ENCODE measurements around the gene SLC25A21. TPM values are rescaled to one million over a fixed set of nuclear protein-coding genes. Genes with fewer than 3 reads are reported as not detected.

The SLC25A21 gene
- total RNA-seq, 1 experiment from 2014 or later = 7.1 TPM

DNA sequence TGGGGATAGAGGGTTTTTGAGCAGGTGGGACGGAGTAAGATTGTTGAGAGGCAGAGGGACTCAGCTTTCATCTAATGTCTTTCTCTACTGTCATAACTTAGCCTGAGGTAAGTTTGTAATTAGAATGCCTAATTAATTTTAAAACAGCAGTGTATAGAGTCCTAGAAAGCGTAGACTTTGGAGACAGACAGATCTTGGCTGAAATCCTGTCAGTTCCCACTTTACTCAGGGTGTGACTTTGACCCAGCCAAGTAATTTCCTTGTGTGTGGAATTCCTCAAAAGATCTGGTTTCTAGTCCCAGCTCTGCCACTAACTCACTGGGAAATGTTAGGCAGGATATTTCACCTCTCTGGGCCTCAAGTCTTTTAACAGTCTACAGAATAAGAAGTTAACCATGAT lies 74.3 kb downstream of the SLC25A21 start:
- no peak overlapping the region for H3T11ph ChIP-seq (ENCODE audit: low read length)
- H3K14ac ChIP-seq (ENCODE audit: insufficient read depth, low read length) = no peak overlapping the region
- H4K8ac ChIP-seq (replicated peaks; ENCODE audit: insufficient read length, low read depth, low read length) = no peak overlapping the region
- H4K20me1 ChIP-seq (ENCODE audit: control insufficient read depth, insufficient read depth, insufficient read length) = no peaks in the 10 kb centered on the region
- no peaks in the 10 kb centered on the region for H3K9me3 Mint-ChIP-seq
- no peaks in the 10 kb centered on the region for H3K79me1 ChIP-seq (ENCODE audit: insufficient read depth, low read depth, low read length, poor library complexity, severe bottlenecking)
- no peak overlapping the region for H2BK12ac ChIP-seq (ENCODE audit: insufficient read length, low read depth, low read length)
- WGBS (ENCODE audit: extremely low coverage, insufficient read length, low lambda C conversion rate) = no CpG with 5 or more reads among the region's 2 CpGs
- no peak overlapping the region for H2BK15ac ChIP-seq (ENCODE audit: low read depth, low read length)
- H3K56ac ChIP-seq (ENCODE audit: insufficient read length, low read depth, low read length) = no peak overlapping the region
- H2AFZ ChIP-seq (ENCODE audit: low read length) = no peak overlapping the region
- H3K79me2 ChIP-seq (ENCODE audit: insufficient read depth, low read length) = no peaks in the 10 kb centered on the region
- no peak overlapping the region for H3K18ac ChIP-seq (ENCODE audit: insufficient read length, low read depth, low read length)
- no peak overlapping the region for H3K4me3 Mint-ChIP-seq
- H3K9me3 ChIP-seq (ENCODE audit: control insufficient read depth, low read depth, low read length) = no peaks in the 10 kb centered on the region
- no peak overlapping the region for H3K4me2 ChIP-seq (ENCODE audit: insufficient read depth, insufficient read length, low read length)
- H3K27me3 ChIP-seq (ENCODE audit: insufficient read depth, low read length) = no peaks in the 10 kb centered on the region
- H3K4me1 ChIP-seq (ENCODE audit: insufficient read depth, low read length) = no peaks in the 10 kb centered on the region
- no peak overlapping the region for H4K91ac ChIP-seq (ENCODE audit: insufficient read length, low read depth, low read length)
- no peak overlapping the region for H2BK5ac ChIP-seq (ENCODE audit: insufficient read length, low read length)
- no peaks in the 10 kb centered on the region for H3K23me2 ChIP-seq (ENCODE audit: insufficient read length, low read depth, low read length, poor library complexity, severe bottlenecking)
- H3K27me3 Mint-ChIP-seq (ENCODE audit: low read depth) = no peaks in the 10 kb centered on the region
- H2BK120ac ChIP-seq (ENCODE audit: low read depth, low read length, poor library complexity, severe bottlenecking) = no peak overlapping the region
- no peak overlapping the region for H3K9ac ChIP-seq (ENCODE audit: extremely low read depth, insufficient read length, low read length)
- H3K36me3 Mint-ChIP-seq (ENCODE audit: insufficient read depth in 1 of 3, low read depth in 3 of 3) = no peaks in the 10 kb centered on the region
- H4K5ac ChIP-seq (ENCODE audit: insufficient read length, low read depth, low read length) = no peak overlapping the region
- H2AK5ac ChIP-seq (ENCODE audit: insufficient read length, low read length) = no peak overlapping the region
- no peak for DNase-seq
- H3K4ac ChIP-seq (ENCODE audit: low read depth, low read length) = no peak overlapping the region
- no peak overlapping the region for H2BK20ac ChIP-seq (ENCODE audit: low read depth, low read length, poor library complexity, severe bottlenecking)
- no peaks in the 10 kb centered on the region for H3K4me1 Mint-ChIP-seq
- H3K23ac ChIP-seq (ENCODE audit: insufficient read length, low read depth, low read length) = no peak overlapping the region
- no peak overlapping the region for H3K27ac ChIP-seq (ENCODE audit: insufficient read length, low read depth, low read length)
- no peak overlapping the region for H3K27ac Mint-ChIP-seq
- TF ChIP-seq, protein P1, sequence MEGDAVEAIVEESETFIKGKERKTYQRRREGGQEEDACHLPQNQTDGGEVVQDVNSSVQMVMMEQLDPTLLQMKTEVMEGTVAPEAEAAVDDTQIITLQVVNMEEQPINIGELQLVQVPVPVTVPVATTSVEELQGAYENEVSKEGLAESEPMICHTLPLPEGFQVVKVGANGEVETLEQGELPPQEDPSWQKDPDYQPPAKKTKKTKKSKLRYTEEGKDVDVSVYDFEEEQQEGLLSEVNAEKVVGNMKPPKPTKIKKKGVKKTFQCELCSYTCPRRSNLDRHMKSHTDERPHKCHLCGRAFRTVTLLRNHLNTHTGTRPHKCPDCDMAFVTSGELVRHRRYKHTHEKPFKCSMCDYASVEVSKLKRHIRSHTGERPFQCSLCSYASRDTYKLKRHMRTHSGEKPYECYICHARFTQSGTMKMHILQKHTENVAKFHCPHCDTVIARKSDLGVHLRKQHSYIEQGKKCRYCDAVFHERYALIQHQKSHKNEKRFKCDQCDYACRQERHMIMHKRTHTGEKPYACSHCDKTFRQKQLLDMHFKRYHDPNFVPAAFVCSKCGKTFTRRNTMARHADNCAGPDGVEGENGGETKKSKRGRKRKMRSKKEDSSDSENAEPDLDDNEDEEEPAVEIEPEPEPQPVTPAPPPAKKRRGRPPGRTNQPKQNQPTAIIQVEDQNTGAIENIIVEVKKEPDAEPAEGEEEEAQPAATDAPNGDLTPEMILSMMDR (conservative IDR thresholded peaks at IDR 0.05) = no peak

Data from H9 (cell line).